ENCODE measurements around the gene RABGAP1. TPM values are rescaled to one million over a fixed set of nuclear protein-coding genes. Genes with fewer than 3 reads are reported as not detected.

Gene RABGAP1
- total RNA-seq, 2 donors from 2014 or later, result 84.7 to 91.7 TPM

- DNase-seq (ENCODE audit: low spot score) (no peak), ATAC-seq (ENCODE audit: insufficient number of reproducible peaks, low FRiP score, low read depth) (no peak)
- Histone ChIP-seq H3K36me3 (peaks cover 33% of the 10 kb centered on the region), H3K4me1 (ENCODE audit: control insufficient read depth in 1 of 2, low read depth in 2 of 2) (peaks cover 0 to 15% of the 10 kb centered on the region in 2 donors), H3K27ac (no peak overlapping the region), H3K9me3 (no peaks in the 10 kb centered on the region), H3K27me3 (replicated peaks; ENCODE audit: insufficient read depth) (no peaks in the 10 kb centered on the region), H3K4me3 (no peak overlapping the region)
- TF ChIP-seq, protein P1, sequence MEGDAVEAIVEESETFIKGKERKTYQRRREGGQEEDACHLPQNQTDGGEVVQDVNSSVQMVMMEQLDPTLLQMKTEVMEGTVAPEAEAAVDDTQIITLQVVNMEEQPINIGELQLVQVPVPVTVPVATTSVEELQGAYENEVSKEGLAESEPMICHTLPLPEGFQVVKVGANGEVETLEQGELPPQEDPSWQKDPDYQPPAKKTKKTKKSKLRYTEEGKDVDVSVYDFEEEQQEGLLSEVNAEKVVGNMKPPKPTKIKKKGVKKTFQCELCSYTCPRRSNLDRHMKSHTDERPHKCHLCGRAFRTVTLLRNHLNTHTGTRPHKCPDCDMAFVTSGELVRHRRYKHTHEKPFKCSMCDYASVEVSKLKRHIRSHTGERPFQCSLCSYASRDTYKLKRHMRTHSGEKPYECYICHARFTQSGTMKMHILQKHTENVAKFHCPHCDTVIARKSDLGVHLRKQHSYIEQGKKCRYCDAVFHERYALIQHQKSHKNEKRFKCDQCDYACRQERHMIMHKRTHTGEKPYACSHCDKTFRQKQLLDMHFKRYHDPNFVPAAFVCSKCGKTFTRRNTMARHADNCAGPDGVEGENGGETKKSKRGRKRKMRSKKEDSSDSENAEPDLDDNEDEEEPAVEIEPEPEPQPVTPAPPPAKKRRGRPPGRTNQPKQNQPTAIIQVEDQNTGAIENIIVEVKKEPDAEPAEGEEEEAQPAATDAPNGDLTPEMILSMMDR (IDR thresholded peaks at IDR 0.05), result no peak
These were observed 146.6 kb downstream of the RABGAP1 start for GRCh38 chr9:123087359-123087888.

GRCh38 chr9:123089040-123089439, 148.2 kb downstream of the RABGAP1 start:
- TF ChIP-seq, protein P1 (IDR thresholded peaks at IDR 0.05), result no peak
- ATAC-seq (ENCODE audit: insufficient number of reproducible peaks, low FRiP score, low read depth), result no peak
- peaks cover 0 to 15% of the 10 kb centered on the region in 2 donors for H3K4me1 ChIP-seq (ENCODE audit: control insufficient read depth in 1 of 2, low read depth in 2 of 2)
- peaks cover 26% of the 10 kb centered on the region for H3K36me3 ChIP-seq
- no peaks in the 10 kb centered on the region for H3K27me3 ChIP-seq (replicated peaks; ENCODE audit: insufficient read depth)
- no peak overlapping the region for H3K4me3 ChIP-seq
- no peak for DNase-seq (ENCODE audit: low spot score)
- H3K9me3 ChIP-seq, result no peaks in the 10 kb centered on the region
- no peak overlapping the region for H3K27ac ChIP-seq

DNA sequence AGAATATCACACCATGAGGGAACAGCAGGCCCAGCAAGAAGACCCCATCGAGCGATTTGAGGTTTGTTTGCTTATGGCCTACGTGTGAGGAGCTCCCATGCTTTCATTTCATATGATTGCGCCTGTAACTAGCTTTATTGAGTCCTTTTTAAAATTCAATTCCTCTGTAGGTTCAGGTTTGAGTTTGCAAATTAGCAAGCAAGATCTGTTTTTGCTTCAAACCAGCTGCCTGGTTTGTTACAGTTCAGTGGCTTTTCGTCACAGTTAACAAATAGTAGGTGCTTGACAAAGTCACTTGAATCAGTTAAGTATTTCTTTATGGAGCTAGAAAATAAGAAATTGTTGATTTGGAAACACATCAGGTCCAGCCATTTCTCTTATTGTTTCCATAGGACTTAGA, 149.0 kb downstream of the RABGAP1 start:
- TF ChIP-seq, protein P1 (IDR thresholded peaks at IDR 0.05), result no peak
- Histone ChIP-seq H3K9me3 (no peaks in the 10 kb centered on the region), H3K27me3 (replicated peaks; ENCODE audit: insufficient read depth) (no peaks in the 10 kb centered on the region), H3K36me3 (peaks cover 26% of the 10 kb centered on the region), H3K27ac (no peak overlapping the region), H3K4me3 (no peak overlapping the region), H3K4me1 (ENCODE audit: control insufficient read depth in 1 of 2, low read depth in 2 of 2) (peaks cover 0 to 17% of the 10 kb centered on the region in 2 donors)
- no peak for DNase-seq (ENCODE audit: low spot score)
- no peak for ATAC-seq (ENCODE audit: insufficient number of reproducible peaks, low FRiP score, low read depth)

GRCh38 chr9:123090198-123090896, 149.5 kb downstream of the RABGAP1 start:
- no peaks in the 10 kb centered on the region for H3K27me3 ChIP-seq (replicated peaks; ENCODE audit: insufficient read depth)
- no peak overlapping the region for H3K27ac ChIP-seq
- H3K9me3 ChIP-seq, result no peaks in the 10 kb centered on the region
- TF ChIP-seq, protein P1 (IDR thresholded peaks at IDR 0.05), result no peak
- H3K4me1 ChIP-seq (ENCODE audit: control insufficient read depth in 1 of 2, low read depth in 2 of 2), result peaks cover 0 to 18% of the 10 kb centered on the region in 2 donors
- ATAC-seq (ENCODE audit: insufficient number of reproducible peaks, low FRiP score, low read depth) (no peak), DNase-seq (ENCODE audit: low spot score) (no peak)
- no peak overlapping the region for H3K4me3 ChIP-seq
- H3K36me3 ChIP-seq, result peaks cover 26% of the 10 kb centered on the region

- Histone ChIP-seq H3K27ac (no peak overlapping the region), H3K4me1 (ENCODE audit: control insufficient read depth in 1 of 2, low read depth in 2 of 2) (peaks cover 0 to 18% of the 10 kb centered on the region in 2 donors), H3K36me3 (peaks cover 26% of the 10 kb centered on the region), H3K4me3 (no peak overlapping the region), H3K27me3 (replicated peaks; ENCODE audit: insufficient read depth) (no peaks in the 10 kb centered on the region), H3K9me3 (no peaks in the 10 kb centered on the region)
- ATAC-seq (ENCODE audit: insufficient number of reproducible peaks, low FRiP score, low read depth) (no peak), DNase-seq (ENCODE audit: low spot score) (no peak)
- TF ChIP-seq, protein P1 (IDR thresholded peaks at IDR 0.05), result no peak
These were observed 150.1 kb downstream of the RABGAP1 start for GRCh38 chr9:123090956-123091355.

All from thoracic aorta (tissue), 2 donors.